HepG2 (cell line): ENCODE data around the gene TMEM114. TPM values are rescaled to one million over a fixed set of nuclear protein-coding genes. Genes with fewer than 3 reads are reported as not detected.

Experiments used
- ATAC-seq: fragments of 200-7000 bp; cut with Tn5 transposase; 3 replicates; pipeline ENCODE4 v1.9.1; 2020; ENCODE audit warnings: mild to moderate bottlenecking, moderate library complexity
- BruUV-seq: library from RNA; stranded (reverse); fragments of 400-500 nt; replicated peaks from 2 replicates; lab custom pipeline; 2021; lab: Mats Ljungman, UMichigan
- CTCF ChIA-PET: fragments of 300-600 bp; formaldehyde crosslinking; extraction: SDS; loops from one replicate; lab custom pipeline; 2021; ENCODE audit warnings: low total read pairs, inconsistent platforms, low intra/inter-chr PET ratio; lab: Yijun Ruan, JAX
- POLR2A ChIA-PET: fragments of 350-600 bp; sonication (Branson Sonifier 250); formaldehyde crosslinking; loops from one replicate; lab custom pipeline; 2020; ENCODE audit warnings: antibody characterized with exemption, inconsistent platforms; lab: Yijun Ruan, JAX
- DNase-seq: peaks from one replicate; pipeline ENCODE4 v3.0.0-alpha.2; 2015; ENCODE audit warnings: low spot score
- FAIRE-seq: peaks from 3 replicates; lab custom pipeline; 2011; peaks lifted over from hg19 to GRCh38; lab: Jason Lieb, UNC
- H2AFZ ChIP-seq: one replicate; pipeline ENCODE4 v1.6.1; 2011; ENCODE audit warnings: low read length, inconsistent platforms
- H3K27ac ChIP-seq: fragments of 300-600 bp; 3 replicates; pipeline ENCODE4 v1.8.0; 2011; ENCODE audit warnings: mixed run types, mild to moderate bottlenecking, mixed read lengths, low read length, inconsistent platforms; ENCODE audit not compliant: insufficient read depth; ENCODE audit errors: extremely low read length
- H3K27me3 ChIP-seq, 2 experiments: fragments of 200-600 bp in 1 of 2; 2 replicates in 1 of 2; 3 replicates in 1 of 2; pipeline versions ENCODE4 v1.6.0 to v1.8.0; 2011; ENCODE audit warnings: low read length in 2 of 2, mild to moderate bottlenecking in 2 of 2, moderate library complexity in 2 of 2, inconsistent platforms in 1 of 2; ENCODE audit not compliant: insufficient read depth in 2 of 2, control insufficient read depth in 1 of 2
- H3K36me3 ChIP-seq, 2 experiments: fragments of 200-600 bp in 1 of 2; replicated peaks in 1 of 2; 2 replicates in 1 of 2; 3 replicates in 1 of 2; pipeline versions ENCODE4 v1.5.1 to v1.8.0; 2011; ENCODE audit warnings: low read length in 2 of 2, inconsistent platforms in 1 of 2; ENCODE audit not compliant: insufficient read depth in 2 of 2, control insufficient read depth in 1 of 2
- H3K4me1 ChIP-seq: 2 replicates; pipeline ENCODE4 v1.5.1; 2012; ENCODE audit warnings: low read length, inconsistent platforms; ENCODE audit not compliant: insufficient read depth
- H3K4me2 ChIP-seq: 2 replicates; pipeline ENCODE4 v1.6.0; 2011; ENCODE audit warnings: low read depth, low read length, inconsistent platforms
- H3K4me3 ChIP-seq, 3 experiments: fragments of 200-600 bp in 1 of 3; sonication (generic), shearing (Covaris generic) in 1 of 3; replicated peaks in 1 of 3; 2 replicates each; pipeline ENCODE4 v1.5.1; 2011 to 2016; ENCODE audit warnings: low read length in 3 of 3, inconsistent platforms in 2 of 3, low read depth in 2 of 3, mild to moderate bottlenecking in 2 of 3, control low read depth in 1 of 3, mixed read lengths in 1 of 3; ENCODE audit not compliant: insufficient read depth in 1 of 3
- H3K79me2 ChIP-seq: one replicate; pipeline ENCODE4 v1.6.1; 2011; ENCODE audit warnings: low read length, inconsistent platforms; ENCODE audit not compliant: insufficient read depth
- H3K9ac ChIP-seq: 2 replicates; pipeline ENCODE4 v1.6.0; 2011; ENCODE audit warnings: mild to moderate bottlenecking, low read depth, low read length, inconsistent platforms; ENCODE audit not compliant: insufficient read depth
- H3K9me3 ChIP-seq: 2 replicates; pipeline ENCODE4 v1.5.1; 2012; ENCODE audit warnings: mild to moderate bottlenecking, low read length
- H4K20me1 ChIP-seq: 2 replicates; pipeline ENCODE4 v1.6.0; 2011; ENCODE audit warnings: inconsistent platforms, mild to moderate bottlenecking, low read length, moderate library complexity; ENCODE audit not compliant: insufficient read depth
- ATAD3A ChIP-seq: sonication (generic); formaldehyde crosslinking; IDR thresholded peaks from 2 replicates; pipeline ENCODE4 v1.4.0; 2020; ENCODE audit warnings: missing genetic modification reagents
- CENPX ChIP-seq: sonication (generic); formaldehyde crosslinking; IDR thresholded peaks from 2 replicates; pipeline ENCODE4 v1.9.0; 2021; ENCODE audit warnings: mild to moderate bottlenecking, missing genetic modification reagents, moderate library complexity
- CHD4 ChIP-seq: fragments of 200-600 bp; sonication (generic); IDR thresholded peaks from 2 replicates; pipeline ENCODE4 v1.7.0; 2017; ENCODE audit warnings: mild to moderate bottlenecking, low read length, borderline replicate concordance
- ELF3 ChIP-seq: IDR thresholded peaks from 2 replicates; pipeline ENCODE4 v1.6.1; 2016; ENCODE audit warnings: missing genetic modification reagents, missing compliant biosample characterization
- GTF2F1 ChIP-seq: fragments of 150-350 bp; IDR thresholded peaks from 2 replicates; pipeline ENCODE4 v1.6.1; 2014; ENCODE audit warnings: low read length
- HNRNPH1 ChIP-seq: fragments of 200-400 bp; formaldehyde crosslinking; optimal IDR thresholded peaks from 2 replicates; pipeline ENCODE3; 2017; ENCODE audit warnings: mild to moderate bottlenecking, low read depth, low read length
- KDM1A ChIP-seq: IDR thresholded peaks from 2 replicates; pipeline ENCODE4 v1.6.1; 2016; ENCODE audit warnings: missing compliant biosample characterization
- LCORL ChIP-seq, 2 experiments: fragments of 450-650 bp in 1 of 2; sonication (generic) in 1 of 2; formaldehyde crosslinking in 1 of 2; IDR thresholded peaks; 2 replicates each; pipeline versions ENCODE4 v1.5.0 to v1.6.1; 2017 to 2020; ENCODE audit warnings: antibody characterized with exemption in 1 of 2, missing genetic modification reagents in 1 of 2
- REXO4 ChIP-seq: sonication (generic); formaldehyde crosslinking; IDR thresholded peaks from 2 replicates; pipeline ENCODE4 v1.8.0; 2022; ENCODE audit warnings: missing genetic modification reagents, mild to moderate bottlenecking, borderline replicate concordance
- TCF7 ChIP-seq: sonication (generic); IDR thresholded peaks from 2 replicates; pipeline ENCODE4 v1.6.1; 2016; ENCODE audit warnings: antibody characterized with exemption, low read depth
- ZNF296 ChIP-seq: sonication (generic); formaldehyde crosslinking; conservative IDR thresholded peaks from 2 replicates; pipeline ENCODE4 v1.5.0; 2020; ENCODE audit warnings: mild to moderate bottlenecking, missing genetic modification reagents
- WGBS: methylation state at CpG from one replicate; pipeline ENCODE4 v1.1.6; 2017; ENCODE audit warnings: low lambda C conversion rate; 5-methylcytosine and 5-hydroxymethylcytosine counted together
- in situ Hi-C: cut with HindIII; loops from 2 replicates; pipeline ENCODE4 v1.10.0; 2017; ENCODE audit warnings: low pct_unique_long_range_greater_than_20kb; ENCODE audit not compliant: extremely low pct_ligation_motif_present
- intact Hi-C: fragments of 100-400 bp; cut with micrococcal nuclease; formaldehyde crosslinking; loops from one replicate; pipeline ENCODE4 v1.10.0; 2022; ENCODE audit not compliant: unreplicated experiment
- polyA plus RNA-seq, 8 experiments: library from polyadenylated mRNA; depleted of rRNA in 3 of 8; stranded (reverse) in 7 of 8; unstranded in 1 of 8; fragments of >200 nt; fragmentation: Illumina TruSeq in 4 of 8; extraction: Trizol in 4 of 8; gene quantifications; 2 replicates each; pipeline versions ENCODE4 v1.2.1 to v1.2.3, GENCODE V29; 2011 to 2016; ENCODE audit warnings: low read depth in 4 of 8, missing spikeins in 1 of 8, mixed read lengths in 1 of 8; ENCODE audit not compliant: insufficient read depth in 1 of 8
- total RNA-seq, 5 experiments: library from RNA; depleted of rRNA; stranded (reverse); fragments of >200 nt; fragmentation: Illumina TruSeq; extraction: Trizol; gene quantifications; 2 replicates each; pipeline ENCODE4 v1.2.3, GENCODE V29; 2016; ENCODE audit warnings: low read depth in 1 of 5
- TF ChIP-seq, protein P1 (sequence below): sonication (generic); formaldehyde crosslinking; IDR thresholded peaks from 2 replicates; pipeline ENCODE4 v1.5.1; 2020; ENCODE audit warnings: missing genetic modification reagents, mild to moderate bottlenecking, borderline replicate concordance
- TF ChIP-seq, protein P2 (sequence below): sonication (generic); formaldehyde crosslinking; IDR thresholded peaks from 2 replicates; pipeline ENCODE4 v1.5.0; 2020; ENCODE audit warnings: mild to moderate bottlenecking, missing genetic modification reagents
- TF ChIP-seq, protein P3 (sequence below): sonication (generic); formaldehyde crosslinking; IDR thresholded peaks from 2 replicates; pipeline ENCODE4 v1.4.0; 2020; ENCODE audit warnings: missing genetic modification reagents
- TF ChIP-seq, protein P4 (sequence below): sonication (generic); formaldehyde crosslinking; IDR thresholded peaks from 2 replicates; pipeline ENCODE4 v1.8.1; 2023; ENCODE audit warnings: missing genetic modification reagents, mild to moderate bottlenecking, borderline replicate concordance

The TMEM114 gene
- total and polyA plus RNA-seq, 2 of the 13 experiments (the other 11 are each of a cell fraction or from before 2014, with no cell fraction given): not detected

GRCh38 chr16:8552487-8553221, 37.7 kb downstream of the TMEM114 start (continued):
- no peak for TF ChIP-seq REXO4 (CRISPR knock-in tag)
- TF ChIP-seq, all 625 proteins: peak for 94

DNA sequence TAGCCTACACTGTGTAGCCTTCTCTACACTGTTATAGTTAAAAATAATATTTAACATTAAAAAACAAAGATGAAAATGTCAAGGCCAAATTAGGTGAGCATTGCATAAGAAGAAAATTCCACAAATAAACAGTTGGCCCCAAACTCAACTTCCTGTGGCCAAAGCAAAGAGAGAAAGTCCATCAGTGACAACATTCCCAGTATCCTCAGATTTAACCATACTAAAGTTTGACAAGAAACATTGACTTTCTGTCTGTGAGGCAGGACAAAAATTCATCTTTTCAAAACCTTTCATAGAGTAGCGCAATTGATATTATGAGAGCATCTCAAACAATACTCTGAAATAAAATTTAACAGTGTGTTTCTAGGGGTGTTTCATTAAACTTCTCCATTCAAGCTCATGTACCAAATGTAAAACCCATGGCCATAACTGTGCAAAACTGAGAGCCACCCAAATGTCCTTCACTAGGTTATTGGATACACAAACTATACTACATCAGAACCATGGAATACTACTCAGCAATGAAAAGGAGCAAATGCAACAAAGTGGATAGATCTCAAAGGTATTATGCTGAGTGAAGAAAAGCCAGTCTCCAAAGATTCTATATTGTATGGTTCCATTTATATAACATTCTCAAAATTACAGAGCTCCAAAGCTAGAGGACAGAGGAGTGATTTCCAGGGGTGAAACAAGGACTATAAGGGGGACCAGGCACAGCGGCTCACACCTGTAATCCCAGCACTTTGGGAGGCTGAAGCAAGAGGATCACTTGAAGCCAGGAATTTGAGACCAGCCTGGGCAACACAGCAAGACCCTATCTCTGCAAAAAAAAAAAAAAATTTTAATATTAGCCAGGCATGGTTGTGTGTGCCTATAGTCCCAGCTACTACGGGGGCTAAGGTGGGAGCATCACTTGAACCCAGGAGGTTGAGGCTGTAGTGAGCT, 38.7 kb downstream of the TMEM114 start:
- BruUV-seq: no TSS peak
- WGBS: 40% methylated on average over 3 of the region's 3 CpGs
- TF ChIP-seq GTF2F1: no peak
- peak; percentile 71 for TF ChIP-seq TCF7
- TF ChIP-seq KDM1A: peak; percentile 87; the same call in 1 of the 2 replicates
- peak; percentile 93 for TF ChIP-seq LCORL (IDR thresholded peaks at IDR 0.05)
- peak; percentile 87 for TF ChIP-seq LCORL (CRISPR knock-in tag; IDR thresholded peaks at IDR 0.05)
- TF ChIP-seq, protein P1, sequence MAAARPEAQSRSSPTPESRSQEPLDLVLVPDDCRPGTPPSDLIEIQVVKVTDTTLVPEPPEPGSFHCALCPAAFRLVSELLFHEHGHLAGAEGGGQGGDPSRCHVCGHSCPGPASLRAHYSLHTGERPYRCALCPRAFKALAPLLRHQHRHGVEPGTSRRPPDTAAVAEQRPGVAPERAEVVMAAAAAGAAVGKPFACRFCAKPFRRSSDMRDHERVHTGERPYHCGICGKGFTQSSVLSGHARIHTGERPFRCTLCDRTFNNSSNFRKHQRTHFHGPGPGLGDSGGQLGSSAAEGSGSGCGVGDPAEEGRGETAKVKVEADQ (CRISPR knock-in tag): no peak
- TF ChIP-seq, protein P2, sequence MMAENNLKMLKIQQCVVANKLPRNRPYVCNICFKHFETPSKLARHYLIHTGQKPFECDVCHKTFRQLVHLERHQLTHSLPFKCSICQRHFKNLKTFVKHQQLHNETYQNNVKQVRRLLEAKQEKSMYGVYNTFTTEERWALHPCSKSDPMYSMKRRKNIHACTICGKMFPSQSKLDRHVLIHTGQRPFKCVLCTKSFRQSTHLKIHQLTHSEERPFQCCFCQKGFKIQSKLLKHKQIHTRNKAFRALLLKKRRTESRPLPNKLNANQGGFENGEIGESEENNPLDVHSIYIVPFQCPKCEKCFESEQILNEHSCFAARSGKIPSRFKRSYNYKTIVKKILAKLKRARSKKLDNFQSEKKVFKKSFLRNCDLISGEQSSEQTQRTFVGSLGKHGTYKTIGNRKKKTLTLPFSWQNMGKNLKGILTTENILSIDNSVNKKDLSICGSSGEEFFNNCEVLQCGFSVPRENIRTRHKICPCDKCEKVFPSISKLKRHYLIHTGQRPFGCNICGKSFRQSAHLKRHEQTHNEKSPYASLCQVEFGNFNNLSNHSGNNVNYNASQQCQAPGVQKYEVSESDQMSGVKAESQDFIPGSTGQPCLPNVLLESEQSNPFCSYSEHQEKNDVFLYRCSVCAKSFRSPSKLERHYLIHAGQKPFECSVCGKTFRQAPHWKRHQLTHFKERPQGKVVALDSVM: peak; percentile 13; the same call in 1 of the 2 replicates
- no peak for TF ChIP-seq CENPX
- no peak for TF ChIP-seq HNRNPH1
- TF ChIP-seq, protein P3, sequence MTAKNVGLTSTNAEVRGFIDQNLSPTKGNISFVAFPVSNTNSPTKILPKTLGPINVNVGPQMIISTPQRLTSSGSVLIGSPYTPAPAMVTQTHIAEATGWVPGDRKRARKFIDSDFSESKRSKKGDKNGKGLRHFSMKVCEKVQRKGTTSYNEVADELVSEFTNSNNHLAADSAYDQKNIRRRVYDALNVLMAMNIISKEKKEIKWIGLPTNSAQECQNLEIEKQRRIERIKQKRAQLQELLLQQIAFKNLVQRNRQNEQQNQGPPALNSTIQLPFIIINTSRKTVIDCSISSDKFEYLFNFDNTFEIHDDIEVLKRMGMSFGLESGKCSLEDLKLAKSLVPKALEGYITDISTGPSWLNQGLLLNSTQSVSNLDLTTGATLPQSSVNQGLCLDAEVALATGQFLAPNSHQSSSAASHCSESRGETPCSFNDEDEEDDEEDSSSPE (CRISPR knock-in tag): 0 out of 2 replicates have a peak, but pooled peaks have one; percentile 3
- TF ChIP-seq CHD4: peak; percentile 89; the same call in 1 of the 2 replicates
- TF ChIP-seq, protein P4, sequence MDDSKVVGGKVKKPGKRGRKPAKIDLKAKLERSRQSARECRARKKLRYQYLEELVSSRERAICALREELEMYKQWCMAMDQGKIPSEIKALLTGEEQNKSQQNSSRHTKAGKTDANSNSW (CRISPR knock-in tag): no peak
- peak; percentile 82 for TF ChIP-seq ELF3 (CRISPR knock-in tag)
- TF ChIP-seq ZNF296 (CRISPR knock-in tag): no peak
- no peak for TF ChIP-seq ATAD3A (CRISPR knock-in tag)

More for the DNA sequence above, 38.7 kb downstream of the TMEM114 start:
- intact Hi-C loops: no loop called here
- CTCF ChIA-PET: interaction anchor here (0.5 kb wide), 1 partner anchor 412 kb away, joined by 3 read pairs; the partner anchor contains the start of gene USP7
- peak overlapping the region; percentile 38; the same call in 1 of the 2 replicates for H3K9ac ChIP-seq
- peak; percentile 44 for ATAC-seq
- H3K27ac ChIP-seq: peak overlapping the region; percentile 90
- H3K4me2 ChIP-seq: peak overlapping the region; percentile 76
- peak; percentile 57 for FAIRE-seq
- no peak overlapping the region for H2AFZ ChIP-seq
- H3K9me3 ChIP-seq: no peaks in the 10 kb centered on the region
- in situ Hi-C loops: no loop called here
- peaks cover 7 to 21% of the 10 kb centered on the region in 2 experiments; a peak in 3 of 5 replicates for H3K27me3 ChIP-seq
- POLR2A ChIA-PET: interaction anchor here (0.8 to 2.3 kb wide), 4 partner anchors 13 to 540 kb away, joined by 3 to 5 read pairs (median 4); partner anchors contain the start of gene HAPSTR1
- H3K4me1 ChIP-seq: peaks cover 86% of the 10 kb centered on the region
- H3K79me2 ChIP-seq: no peaks in the 10 kb centered on the region
- DNase-seq: peak; percentile 72
- H4K20me1 ChIP-seq: no peaks in the 10 kb centered on the region
- peak overlapping the region in 2 of 3 experiments; percentile 25 to 39; a peak in 4 of 6 replicates for H3K4me3 ChIP-seq
- no peaks in the 10 kb centered on the region for H3K36me3 ChIP-seq
